ENCODE data around the gene VPS8.
A peak's percentile ranks its signal among the peaks of the same experiment; 100 is the strongest.
"Not testable (repeated sequence)": the region's sequence is repeated elsewhere in the genome, so short reads cannot be mapped to it uniquely, and the experiment has no call there.

The VPS8 gene

DNA sequence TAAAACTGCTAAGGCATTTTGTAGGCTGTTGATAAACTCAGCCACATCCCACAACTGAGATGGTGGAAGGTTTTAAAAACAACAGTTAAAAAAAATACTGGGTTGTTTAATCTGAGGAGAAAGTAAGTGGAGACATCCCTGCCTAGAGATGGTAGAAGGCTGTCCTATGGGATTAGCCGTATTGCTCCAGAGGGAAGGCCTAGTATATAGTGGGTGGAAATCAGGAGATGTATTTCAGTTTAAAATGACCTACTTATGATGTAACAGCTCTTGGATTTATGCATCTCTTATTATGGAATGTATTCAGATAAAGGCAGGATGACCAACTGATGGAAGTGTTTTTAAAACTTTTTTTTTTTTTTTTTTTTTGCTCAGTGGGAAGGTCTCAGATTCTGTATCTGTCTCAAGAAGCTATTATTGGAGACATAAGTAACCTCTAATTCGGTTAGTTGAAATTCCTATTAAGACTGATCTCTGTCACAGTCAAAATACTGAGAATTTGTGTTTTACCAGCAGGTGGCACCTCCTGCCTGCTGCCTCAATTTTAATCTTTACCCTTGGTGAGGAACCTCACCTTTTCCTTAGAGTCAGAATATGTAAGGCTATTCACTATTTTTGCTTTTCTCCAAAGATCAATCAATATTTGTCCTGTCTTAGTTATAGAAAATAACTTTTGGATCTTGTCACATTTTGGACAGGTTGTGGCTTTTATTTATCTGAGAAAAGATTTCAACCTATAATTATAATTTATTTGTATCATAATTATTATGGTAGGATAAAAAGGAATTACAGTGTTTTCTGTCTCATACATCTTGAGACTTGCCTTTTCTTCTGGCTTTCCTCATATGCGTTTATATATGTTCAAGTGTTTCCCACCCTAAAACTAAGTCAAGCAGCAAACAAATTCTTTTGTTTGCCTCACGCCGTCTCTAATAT lies 63.0 kb downstream of the VPS8 start:
- DNase-seq, result peak; percentile 36

GRCh38 chr3:184880276-184881019 lies 68.5 kb downstream of the VPS8 start:
- no peak for DNase-seq

GRCh38 chr3:184884359-184885017 lies 72.5 kb downstream of the VPS8 start:
- no peak for DNase-seq

- no peak for DNase-seq
Observed at GRCh38 chr3:184885112-184885511, 73.1 kb downstream of the VPS8 start.

GRCh38 chr3:184887574-184887973 lies 75.6 kb downstream of the VPS8 start:
- no peak for DNase-seq

- no peak for DNase-seq
Observed at GRCh38 chr3:184889312-184889904, 77.4 kb downstream of the VPS8 start.

- DNase-seq, result no peak
Observed at GRCh38 chr3:184894051-184894450, 82.1 kb downstream of the VPS8 start.

- DNase-seq, result no peak
Observed at GRCh38 chr3:184895350-184895749, 83.4 kb downstream of the VPS8 start.

DNA sequence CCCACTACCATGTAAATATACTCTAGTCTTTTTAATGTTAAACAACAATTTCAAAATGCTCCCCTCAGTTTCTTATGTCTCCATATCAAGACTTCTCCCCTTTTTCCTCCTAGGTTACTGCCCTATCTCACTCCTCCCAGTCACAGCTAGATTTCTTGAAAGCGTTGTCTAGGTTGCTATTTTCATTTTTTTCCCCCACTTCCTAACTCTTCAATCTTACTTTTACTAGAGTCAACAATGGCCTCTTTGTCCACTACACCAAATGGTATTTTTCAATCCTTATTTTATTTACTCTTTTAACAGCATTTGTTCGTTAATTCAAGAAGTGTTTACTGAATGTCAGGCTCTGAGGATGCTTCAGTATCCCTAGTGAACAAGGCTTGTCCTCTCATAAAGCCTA lies 84.4 kb downstream of the VPS8 start:
- no peak for DNase-seq

GRCh38 chr3:184899953-184900595 lies 88.1 kb downstream of the VPS8 start:
- DNase-seq, result no peak

GRCh38 chr3:184907031-184907430 lies 95.1 kb downstream of the VPS8 start:
- not testable (repeated sequence) for DNase-seq

DNA sequence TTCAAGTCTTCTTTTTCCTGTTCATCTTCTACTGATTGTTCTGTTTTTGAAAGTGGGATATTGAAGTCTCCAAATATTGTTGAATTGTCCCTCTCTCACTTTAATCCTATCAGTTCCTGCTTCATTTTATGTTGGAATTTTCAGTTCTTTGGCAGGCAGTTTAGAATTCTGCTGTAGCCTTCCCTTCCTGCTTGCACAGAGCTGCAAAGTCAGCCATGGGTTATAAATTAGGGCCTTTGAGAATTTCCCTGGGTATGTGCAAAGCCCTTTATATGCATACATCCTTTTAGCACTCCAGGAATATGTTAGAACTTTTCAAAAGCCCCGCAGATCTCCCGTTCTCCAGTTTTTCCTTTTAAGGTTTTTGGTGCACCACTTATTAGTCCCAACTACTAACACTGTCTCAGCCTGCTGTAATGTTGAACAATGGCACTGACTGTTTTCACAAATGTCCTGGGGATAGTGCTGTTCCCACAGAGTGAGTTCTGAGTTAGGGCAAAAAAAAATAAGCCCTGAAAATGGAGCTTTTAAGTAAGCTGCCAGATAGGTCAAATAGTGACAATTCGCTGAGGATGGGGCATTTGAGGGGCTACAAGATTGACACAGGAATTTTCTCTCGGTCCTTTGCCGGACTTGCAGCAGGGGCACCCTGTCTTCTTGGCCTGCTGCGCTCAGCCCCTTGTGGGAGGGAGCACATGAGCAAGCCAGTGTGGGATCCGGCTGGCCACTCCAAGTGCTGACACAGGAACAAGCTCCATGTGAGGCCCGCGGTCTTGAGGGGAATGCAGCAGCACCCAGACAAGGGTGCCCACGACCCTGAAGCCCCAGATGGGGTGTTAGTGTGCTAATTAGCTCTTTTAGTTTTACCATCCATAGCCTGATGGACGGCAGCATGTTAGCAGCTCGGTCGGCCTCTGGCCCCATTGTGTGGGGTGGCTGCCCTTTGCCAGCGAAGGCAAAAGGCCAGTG lies 96.0 kb downstream of the VPS8 start:
- no peak for DNase-seq

DNA sequence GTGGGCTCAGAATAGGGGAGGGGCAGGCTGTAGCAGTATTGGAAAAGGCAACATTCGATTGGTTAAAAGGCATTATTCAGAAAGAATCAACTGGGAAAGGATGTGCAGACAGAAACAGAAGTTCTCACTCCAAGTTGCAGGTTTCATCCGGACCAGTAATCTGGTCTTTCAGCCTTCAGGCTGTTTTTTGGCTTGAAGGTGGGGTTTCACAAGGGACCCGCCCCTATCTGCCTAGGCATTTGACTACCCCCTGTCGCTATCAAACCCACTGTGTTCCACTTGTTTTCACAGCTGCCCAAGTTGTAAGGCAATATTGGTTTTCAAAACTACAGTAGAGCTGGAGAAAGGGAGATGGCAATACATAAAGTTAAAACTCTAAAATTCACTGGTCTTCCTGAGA lies 96.9 kb downstream of the VPS8 start:
- no peak for DNase-seq

DNA sequence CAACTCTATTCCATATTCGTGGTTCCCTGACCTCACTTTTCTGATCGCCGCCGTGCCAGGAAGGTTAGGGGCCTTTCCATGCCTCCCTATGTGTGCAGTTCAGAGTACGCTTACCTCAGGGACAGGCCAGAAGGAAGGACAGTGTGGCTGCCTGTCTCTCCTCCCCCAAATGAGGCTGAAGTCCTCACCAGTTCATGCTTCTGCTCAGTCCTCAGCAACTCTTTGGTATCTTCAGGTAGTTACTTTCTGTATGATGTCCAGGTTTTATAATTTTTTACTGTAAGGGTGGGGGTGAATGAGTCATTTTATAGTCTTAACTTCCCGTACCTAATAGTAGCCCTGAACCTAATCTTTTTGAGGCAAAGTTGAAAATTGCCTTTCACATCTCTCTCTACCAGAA lies 98.7 kb downstream of the VPS8 start:
- DNase-seq, result no peak

- peak; percentile 54 for DNase-seq
Observed at GRCh38 chr3:184911570-184911969, 99.6 kb downstream of the VPS8 start.

DNA sequence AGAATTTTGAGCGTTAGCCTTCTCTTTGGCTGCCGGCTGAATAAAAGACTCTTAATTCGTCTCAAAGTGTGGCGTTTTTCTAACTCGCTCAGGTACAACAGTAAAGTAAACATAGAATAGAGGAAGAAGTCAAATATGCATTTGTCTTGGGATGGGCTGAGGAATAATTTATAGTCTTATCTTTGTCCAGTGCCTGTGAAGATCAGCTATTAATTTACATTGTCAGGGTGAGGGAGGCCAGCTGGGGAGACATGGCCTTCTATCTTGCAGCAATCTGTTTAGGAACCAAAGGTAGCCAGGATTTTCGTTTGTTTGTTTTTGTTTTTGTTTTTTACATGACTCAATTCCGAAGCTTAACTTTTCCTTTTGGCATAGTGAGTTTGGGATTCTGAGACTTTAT lies 100.2 kb downstream of the VPS8 start:
- DNase-seq, result no peak

- no peak for DNase-seq
Observed at GRCh38 chr3:184914628-184915027, 102.7 kb downstream of the VPS8 start.

DNA sequence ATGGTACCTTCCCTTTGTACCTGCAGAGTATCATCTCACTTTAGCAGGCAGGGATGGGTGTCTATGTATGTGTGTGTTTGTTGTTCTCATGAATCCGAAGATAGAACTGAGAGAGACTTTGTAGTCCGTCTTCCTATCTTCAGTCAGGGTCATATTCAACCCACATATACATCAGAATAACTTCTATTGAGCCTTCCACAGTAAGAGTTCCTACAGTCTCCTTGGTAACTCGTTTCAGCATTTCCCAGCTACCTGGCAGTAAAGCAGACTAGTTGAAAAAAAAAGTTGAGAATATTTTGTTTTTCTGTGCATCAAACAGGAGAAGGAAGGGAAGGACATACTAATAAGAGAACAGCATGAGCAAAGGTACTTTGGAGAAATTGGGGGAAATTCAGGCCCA lies 106.8 kb downstream of the VPS8 start:
- DNase-seq, result no peak

DNA sequence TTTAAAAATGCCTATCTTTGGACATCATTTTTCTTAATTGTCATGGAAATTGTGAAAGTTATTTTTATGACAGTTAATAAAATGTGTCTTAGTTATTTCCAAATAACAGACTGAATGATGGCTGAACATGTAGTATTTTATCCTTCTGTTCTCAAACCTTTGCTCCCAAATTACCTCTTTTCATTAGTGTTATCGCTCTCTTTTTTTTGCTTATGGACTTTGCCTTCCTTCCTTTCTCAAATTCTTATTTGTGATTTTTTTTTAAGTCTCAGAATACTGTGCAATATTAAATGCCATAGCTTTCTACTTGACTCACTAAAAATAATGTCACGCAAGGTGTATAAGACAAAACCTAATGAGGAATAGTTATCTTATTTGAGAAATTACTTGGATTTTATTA lies 107.7 kb downstream of the VPS8 start:
- no peak for DNase-seq

- DNase-seq, result no peak
Observed at GRCh38 chr3:184924547-184924946, 112.6 kb downstream of the VPS8 start.

GRCh38 chr3:184927796-184928315 lies 115.9 kb downstream of the VPS8 start:
- DNase-seq, result no peak

Data from NCI-H2171 (cell line).